ENCODE data around the gene TTC17.

DNA sequence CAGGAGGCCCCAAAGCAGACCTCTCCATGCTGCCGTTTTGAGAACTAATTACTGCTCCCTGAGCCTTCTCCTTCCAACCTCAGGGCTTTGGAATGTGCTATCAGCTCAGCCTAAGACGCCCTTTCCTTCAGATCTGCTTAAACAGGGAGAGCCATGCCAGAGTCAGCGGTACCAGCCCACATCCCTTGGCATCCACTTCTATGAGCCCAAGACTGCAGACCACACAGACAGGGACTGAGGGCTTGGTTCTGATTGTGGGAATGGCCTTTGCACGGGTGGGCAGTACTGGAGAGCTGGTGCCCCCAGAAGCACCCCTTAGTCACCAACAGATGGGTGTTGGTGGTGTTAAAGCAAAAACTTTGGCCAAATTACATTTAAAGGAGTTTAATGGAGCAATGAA lies 146.5 kb downstream of the TTC17 start:
- TF ChIP-seq, protein P1, sequence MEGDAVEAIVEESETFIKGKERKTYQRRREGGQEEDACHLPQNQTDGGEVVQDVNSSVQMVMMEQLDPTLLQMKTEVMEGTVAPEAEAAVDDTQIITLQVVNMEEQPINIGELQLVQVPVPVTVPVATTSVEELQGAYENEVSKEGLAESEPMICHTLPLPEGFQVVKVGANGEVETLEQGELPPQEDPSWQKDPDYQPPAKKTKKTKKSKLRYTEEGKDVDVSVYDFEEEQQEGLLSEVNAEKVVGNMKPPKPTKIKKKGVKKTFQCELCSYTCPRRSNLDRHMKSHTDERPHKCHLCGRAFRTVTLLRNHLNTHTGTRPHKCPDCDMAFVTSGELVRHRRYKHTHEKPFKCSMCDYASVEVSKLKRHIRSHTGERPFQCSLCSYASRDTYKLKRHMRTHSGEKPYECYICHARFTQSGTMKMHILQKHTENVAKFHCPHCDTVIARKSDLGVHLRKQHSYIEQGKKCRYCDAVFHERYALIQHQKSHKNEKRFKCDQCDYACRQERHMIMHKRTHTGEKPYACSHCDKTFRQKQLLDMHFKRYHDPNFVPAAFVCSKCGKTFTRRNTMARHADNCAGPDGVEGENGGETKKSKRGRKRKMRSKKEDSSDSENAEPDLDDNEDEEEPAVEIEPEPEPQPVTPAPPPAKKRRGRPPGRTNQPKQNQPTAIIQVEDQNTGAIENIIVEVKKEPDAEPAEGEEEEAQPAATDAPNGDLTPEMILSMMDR (conservative IDR thresholded peaks at IDR 0.05; ENCODE audit: low read length): no peak
- TF ChIP-seq EZH2phosphoT487 (IDR thresholded peaks at IDR 0.05; ENCODE audit: borderline replicate concordance, low read depth, low read length): no peak

Measured in OCI-LY7 (cell line).